HG02981 (cell line): ENCODE results near the gene CHST8.
"Not testable (repeated sequence)": the region's sequence is repeated elsewhere in the genome, so short reads cannot be mapped to it uniquely, and the experiment has no call there.

Source experiments
- ATAC-seq: cut with Tn5 transposase; IDR thresholded peaks from one replicate; pipeline ENCODE4 v1.9.1; 2021; ENCODE audit warnings: mild to moderate bottlenecking, moderate library complexity; ENCODE audit not compliant: unreplicated experiment

The CHST8 gene

GRCh38 chr19:33688171-33688992 lies 66.6 kb downstream of the CHST8 start:
- ATAC-seq: no peak

DNA sequence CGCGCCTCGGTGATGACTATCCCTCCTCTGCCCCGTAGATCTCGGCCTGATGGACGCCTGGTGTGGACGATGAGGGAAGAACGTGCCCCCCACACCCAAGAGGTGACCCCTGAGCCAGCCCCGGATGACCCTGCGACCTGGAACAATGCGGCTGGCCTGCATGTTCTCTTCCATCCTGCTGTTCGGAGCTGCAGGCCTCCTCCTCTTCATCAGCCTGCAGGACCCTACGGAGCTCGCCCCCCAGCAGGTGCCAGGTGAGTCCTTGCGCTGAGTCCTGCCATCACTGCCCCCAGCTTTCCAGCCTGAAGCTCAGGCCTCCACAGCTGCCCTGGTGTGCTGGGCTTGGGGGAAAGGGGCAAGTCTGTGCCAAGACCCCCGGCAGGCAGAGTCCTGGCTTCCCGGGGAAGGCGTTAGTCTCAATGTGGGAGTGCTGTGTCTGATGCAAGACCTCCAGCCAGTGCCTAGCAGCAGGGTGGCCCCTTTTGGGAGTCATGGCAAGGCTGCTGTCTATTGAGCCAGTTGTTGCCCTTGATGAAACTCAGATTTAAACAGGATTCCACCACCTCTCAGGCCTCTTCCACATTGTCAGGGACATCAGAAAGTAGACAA lies 67.5 kb downstream of the CHST8 start:
- no peak for ATAC-seq

- no peak for ATAC-seq
Observed at GRCh38 chr19:33689868-33690267, 68.1 kb downstream of the CHST8 start.

DNA sequence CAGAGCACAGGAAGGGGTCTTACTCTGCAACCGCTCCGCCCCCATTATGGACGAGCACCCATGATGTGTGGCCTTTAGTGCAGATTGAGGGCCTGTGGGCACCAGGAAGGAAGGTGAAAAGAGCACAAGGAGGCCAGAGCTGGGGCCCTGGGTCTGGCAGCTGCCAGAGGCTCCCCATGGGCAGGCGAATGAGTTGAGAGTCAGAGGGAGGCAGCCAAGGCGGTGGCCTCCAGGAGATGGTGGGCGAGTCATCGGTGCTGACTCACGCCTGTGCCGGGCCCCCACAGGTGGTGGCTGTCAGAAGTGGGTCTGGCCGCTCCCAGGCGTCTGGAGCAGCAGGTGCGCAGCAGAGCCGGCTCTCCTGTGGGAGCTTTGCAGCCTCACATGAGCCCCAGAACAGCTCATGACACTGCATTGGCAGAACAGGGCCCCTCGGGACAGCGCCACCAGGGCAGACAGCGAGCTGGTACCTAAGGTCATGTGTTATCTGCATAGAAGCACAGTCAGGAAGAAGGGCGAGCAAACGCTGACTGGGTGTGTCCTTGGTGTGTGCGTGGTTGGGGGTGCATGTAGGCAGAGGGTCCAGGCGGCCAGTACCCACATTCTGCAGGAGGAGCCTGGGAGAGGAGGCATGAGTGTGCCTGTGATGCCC lies 68.8 kb downstream of the CHST8 start:
- no peak for ATAC-seq

GRCh38 chr19:33691030-33691427 lies 69.3 kb downstream of the CHST8 start:
- no peak for ATAC-seq

GRCh38 chr19:33691736-33692135 lies 70.0 kb downstream of the CHST8 start:
- no peak for ATAC-seq

DNA sequence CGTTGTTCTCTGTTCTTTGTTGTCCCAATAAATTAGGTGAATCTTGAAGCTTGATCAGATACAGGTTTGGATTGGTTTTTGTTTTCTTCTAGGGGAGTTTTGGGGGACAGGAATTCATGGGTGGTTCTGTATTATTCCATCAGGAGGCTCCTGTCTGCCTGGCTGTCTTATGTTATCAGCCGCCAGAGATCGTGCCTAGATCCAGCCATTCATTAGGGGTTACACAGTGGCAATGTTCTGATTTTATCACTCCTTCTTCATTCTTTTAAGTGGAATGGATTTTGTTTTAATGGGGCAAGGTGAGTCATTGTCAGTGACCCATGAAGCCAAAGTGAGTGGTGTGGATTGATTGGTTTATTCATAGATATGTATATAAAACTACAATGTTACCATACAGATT lies 71.9 kb downstream of the CHST8 start:
- ATAC-seq: no peak

DNA sequence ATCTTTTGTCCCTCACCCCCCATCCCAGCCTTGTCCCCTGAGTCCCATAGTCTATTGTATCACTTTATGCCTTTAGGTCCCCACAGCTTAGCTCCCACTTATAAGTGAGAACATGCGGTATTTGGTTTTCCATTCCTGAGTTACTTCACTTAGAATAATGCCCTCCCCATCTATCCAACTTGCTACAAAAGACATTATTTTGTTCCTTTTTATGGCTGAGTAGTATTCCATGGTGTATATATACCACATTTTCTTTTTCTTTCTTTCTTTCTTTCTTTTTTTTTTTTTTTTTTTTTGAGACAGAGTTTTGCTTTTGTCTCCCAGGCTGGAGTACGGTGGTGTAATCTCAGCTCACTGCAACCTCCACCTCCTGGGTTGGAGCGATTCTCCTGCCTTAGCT lies 73.8 kb downstream of the CHST8 start:
- ATAC-seq: not testable (repeated sequence)

- ATAC-seq: no peak
Observed at GRCh38 chr19:33697766-33698165, 76.0 kb downstream of the CHST8 start.

GRCh38 chr19:33698576-33699435 lies 77.1 kb downstream of the CHST8 start:
- no peak for ATAC-seq

- no peak for ATAC-seq
Observed at GRCh38 chr19:33699754-33700407, 78.1 kb downstream of the CHST8 start.

GRCh38 chr19:33700408-33701013 lies 78.8 kb downstream of the CHST8 start:
- ATAC-seq: no peak

- no peak for ATAC-seq
Observed at GRCh38 chr19:33701565-33701964, 79.8 kb downstream of the CHST8 start.

DNA sequence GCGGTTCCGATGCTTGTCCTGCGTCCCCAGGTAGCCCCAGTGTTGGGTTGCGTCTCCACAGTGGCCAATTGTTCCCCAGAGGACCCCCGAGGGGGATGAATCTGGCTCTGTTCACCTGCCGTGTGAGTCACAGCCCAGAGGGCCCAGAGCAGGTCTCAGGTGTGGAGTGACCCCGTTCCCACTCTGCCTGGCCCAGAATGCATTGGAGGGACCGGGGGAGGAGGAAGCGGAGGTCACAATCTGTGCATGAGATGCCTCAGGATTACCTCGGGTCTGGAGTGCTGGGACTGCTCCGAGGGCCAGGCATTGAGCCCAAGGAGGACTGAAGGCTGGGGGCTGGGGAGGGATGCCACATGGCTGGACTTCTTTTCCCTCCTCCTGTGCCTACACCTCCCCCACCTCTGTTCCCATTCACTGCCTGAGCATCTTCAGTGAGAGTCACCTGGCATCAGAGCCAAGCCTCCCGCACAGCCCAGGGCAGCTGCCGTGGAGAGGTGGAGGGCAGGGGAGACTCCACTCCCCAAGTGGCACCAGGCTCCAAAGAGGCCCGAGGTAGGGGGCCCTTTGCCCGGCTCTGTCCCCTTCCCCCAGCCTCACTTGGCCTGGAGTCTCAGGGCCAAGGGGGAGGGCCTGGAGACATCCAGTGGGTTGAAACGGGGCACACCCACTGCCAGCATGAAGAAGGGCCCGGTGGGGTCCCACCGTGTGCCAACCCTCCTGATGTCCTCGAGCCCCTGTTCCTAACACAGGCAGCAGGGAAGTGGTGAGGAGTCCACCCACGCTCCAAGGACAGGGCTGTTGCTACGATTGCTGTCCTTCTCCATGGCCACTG lies 81.1 kb downstream of the CHST8 start:
- no peak for ATAC-seq

- no peak for ATAC-seq
Observed at GRCh38 chr19:33703438-33703750, 81.6 kb downstream of the CHST8 start.

DNA sequence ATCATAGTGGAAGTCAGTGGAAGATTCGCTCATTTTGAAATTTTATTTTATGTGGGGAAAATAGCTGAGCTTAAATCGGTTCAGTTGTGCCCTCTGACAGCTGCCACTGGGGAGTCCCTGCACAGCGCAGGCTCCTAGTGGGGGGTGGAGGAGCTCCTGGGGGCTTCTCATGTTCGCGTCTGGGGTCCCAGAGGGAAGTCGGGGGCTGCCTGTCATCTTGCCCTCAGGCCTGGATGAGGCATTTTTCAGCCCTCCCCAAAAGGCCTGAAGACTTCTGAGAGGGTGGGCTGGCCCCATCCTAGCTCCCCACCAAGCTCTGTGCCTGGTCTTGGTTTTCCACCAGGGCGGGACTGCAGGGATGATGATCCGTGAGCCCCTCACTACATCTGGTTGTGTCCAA lies 82.1 kb downstream of the CHST8 start:
- ATAC-seq: no peak

DNA sequence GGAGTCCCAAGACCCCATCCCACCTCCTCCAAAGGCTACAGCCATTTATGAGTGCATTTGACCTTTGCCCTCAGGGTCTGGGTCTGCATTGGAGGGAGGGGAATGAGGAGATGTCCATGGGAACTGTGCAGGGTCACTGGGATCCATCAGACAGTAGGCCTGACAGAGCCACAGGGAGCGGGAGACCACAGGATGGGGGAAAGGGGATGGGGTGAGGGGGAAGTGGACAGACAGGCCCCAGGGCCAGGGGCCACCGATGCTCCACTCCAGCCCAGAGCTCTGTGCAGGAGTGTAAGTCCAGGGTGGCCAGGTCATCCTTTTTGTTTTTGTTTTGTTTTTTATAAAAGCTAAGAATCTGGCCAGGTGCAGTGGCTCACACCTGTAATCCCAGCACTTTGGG lies 82.5 kb downstream of the CHST8 start:
- ATAC-seq: no peak

DNA sequence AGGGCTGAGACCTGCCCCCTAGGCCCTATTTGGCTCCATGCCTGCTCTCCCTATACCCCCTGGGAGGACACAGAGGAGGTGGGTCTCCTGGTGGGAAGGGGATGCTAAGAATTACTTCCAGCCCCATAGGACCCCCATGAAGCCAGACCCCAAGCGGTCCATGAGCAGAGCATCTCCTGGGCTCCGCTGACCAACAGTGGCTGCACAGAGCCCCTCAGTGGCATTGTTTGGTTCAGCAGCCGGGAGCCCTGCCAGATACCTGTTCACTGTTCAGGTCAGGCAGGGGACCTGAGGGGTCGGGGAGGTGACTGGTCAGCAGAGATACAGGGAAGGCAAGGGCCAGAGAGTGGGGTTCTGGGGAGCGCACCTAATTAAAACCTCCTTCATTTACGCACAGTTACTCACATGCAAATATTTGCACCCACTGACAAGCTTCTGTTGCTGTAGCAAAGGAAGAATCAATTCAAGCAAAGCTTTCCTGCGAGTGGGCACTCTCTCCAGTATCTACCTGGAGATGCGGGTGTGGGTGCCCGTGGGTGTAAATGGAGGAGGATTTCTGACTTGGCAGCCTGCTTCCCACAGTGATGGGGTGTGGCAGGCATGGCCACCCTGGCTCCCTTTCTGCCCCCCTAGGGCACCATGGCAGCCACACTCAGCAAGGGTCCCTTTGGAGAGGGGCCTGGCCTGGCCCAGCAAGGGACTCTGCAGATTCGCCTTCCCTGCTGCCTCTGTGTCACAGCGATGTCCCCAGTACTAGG lies 83.5 kb downstream of the CHST8 start:
- ATAC-seq: no peak

DNA sequence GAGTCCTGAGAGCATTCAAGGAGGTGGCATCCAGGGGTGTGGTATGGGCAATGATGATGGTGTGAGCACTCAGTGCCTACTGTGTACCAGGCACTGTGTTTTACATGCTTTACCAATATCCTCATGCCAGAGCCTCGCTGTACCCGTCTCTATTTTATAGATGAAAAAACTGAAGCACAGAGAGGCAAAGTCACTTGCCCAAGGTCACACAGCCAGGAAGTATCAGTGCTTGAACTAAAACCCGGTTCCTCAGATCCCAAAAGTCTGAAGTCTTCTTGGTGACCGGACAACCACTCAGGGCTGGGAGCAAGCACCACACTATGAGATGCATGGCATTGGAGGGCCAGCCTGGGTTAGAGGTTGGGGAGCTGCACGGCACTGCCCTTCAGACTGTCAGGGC lies 84.1 kb downstream of the CHST8 start:
- ATAC-seq: no peak
